ENCODE measurements around the gene AGAP1.

DNA sequence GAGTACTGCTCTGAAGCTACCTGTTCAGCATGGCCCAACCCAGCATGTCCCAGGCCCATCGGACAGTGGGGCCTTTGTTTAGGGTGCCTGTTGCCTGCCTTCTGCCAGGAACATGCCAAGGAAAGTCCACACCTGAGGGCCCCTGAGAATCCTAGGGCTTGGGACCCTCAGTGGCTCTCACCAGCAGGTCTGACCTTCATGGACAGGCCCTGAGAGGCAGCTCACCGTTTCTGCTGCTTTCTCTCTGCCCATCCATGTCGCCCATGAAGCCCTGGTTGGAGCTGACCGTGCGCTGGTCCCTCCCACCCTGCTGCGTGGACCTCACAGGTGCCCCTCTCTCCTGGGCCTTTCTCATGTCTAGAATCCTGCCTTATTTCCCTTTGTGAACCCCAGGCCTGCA is 550.3 kb downstream of the AGAP1 start:
- TF ChIP-seq, protein P1, sequence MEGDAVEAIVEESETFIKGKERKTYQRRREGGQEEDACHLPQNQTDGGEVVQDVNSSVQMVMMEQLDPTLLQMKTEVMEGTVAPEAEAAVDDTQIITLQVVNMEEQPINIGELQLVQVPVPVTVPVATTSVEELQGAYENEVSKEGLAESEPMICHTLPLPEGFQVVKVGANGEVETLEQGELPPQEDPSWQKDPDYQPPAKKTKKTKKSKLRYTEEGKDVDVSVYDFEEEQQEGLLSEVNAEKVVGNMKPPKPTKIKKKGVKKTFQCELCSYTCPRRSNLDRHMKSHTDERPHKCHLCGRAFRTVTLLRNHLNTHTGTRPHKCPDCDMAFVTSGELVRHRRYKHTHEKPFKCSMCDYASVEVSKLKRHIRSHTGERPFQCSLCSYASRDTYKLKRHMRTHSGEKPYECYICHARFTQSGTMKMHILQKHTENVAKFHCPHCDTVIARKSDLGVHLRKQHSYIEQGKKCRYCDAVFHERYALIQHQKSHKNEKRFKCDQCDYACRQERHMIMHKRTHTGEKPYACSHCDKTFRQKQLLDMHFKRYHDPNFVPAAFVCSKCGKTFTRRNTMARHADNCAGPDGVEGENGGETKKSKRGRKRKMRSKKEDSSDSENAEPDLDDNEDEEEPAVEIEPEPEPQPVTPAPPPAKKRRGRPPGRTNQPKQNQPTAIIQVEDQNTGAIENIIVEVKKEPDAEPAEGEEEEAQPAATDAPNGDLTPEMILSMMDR (IDR thresholded peaks at IDR 0.05; ENCODE audit: low read depth, low read length, poor library complexity, severe bottlenecking) = no peak
- TF ChIP-seq EZH2phosphoT487 (IDR thresholded peaks at IDR 0.05; ENCODE audit: borderline replicate concordance, low read length) = no peak

Measured in DOHH2 (cell line).